Endothelial cell of umbilical vein (primary cell): Measurements from ENCODE around the gene AKAP13. TPM values are rescaled to one million over a fixed set of nuclear protein-coding genes. Genes with fewer than 3 reads are reported as not detected.
A peak's percentile ranks its signal among the peaks of the same experiment; 100 is the strongest.

Source experiments
- BruUV-seq: library from RNA; stranded (reverse); fragments of 400-500 nt; replicated peaks from 2 replicates; lab custom pipeline; 2021; lab: Mats Ljungman, UMichigan
- CTCF ChIA-PET: fragments of 300-600, 350-600 bp; sonication (Branson Sonifier 250); formaldehyde crosslinking; loops from one replicate; lab custom pipeline; 2021; ENCODE audit warnings: antibody characterized with exemption, inconsistent platforms; lab: Charles Lee
- POLR2A ChIA-PET: fragments of 300-600, 350-600 bp; sonication (Branson Sonifier 250); formaldehyde crosslinking; loops from one replicate; lab custom pipeline; 2021; ENCODE audit warnings: antibody characterized with exemption, inconsistent platforms; lab: Charles Lee
- DNase-seq: peaks from one replicate; pipeline ENCODE4 v3.0.0-alpha.2; 2011; ENCODE audit warnings: low read depth, low spot score
- FAIRE-seq: peaks from 2 replicates; lab custom pipeline; 2011; peaks lifted over from hg19 to GRCh38; lab: Jason Lieb, UNC
- H2AFZ ChIP-seq: 2 replicates; pipeline ENCODE4 v1.6.0; 2012; ENCODE audit warnings: low read depth, low read length, control low read depth, inconsistent platforms
- H3K27ac ChIP-seq: 2 replicates; pipeline ENCODE4 v1.5.1; 2011; ENCODE audit warnings: low read depth, mild to moderate bottlenecking, control low read depth, low read length, moderate library complexity; ENCODE audit not compliant: insufficient read depth
- H3K27me3 ChIP-seq, 2 experiments: 2 replicates each; pipeline versions ENCODE4 v1.6.0 to v1.6.1; 2011; ENCODE audit warnings: low read length in 2 of 2, mixed read lengths in 1 of 2; ENCODE audit not compliant: control insufficient read depth in 2 of 2, insufficient read depth in 2 of 2
- H3K36me3 ChIP-seq, 2 experiments: 2 replicates in 1 of 2; 3 replicates in 1 of 2; pipeline ENCODE4 v1.5.1; 2011; ENCODE audit warnings: low read length in 2 of 2, mild to moderate bottlenecking in 1 of 2, moderate library complexity in 1 of 2; ENCODE audit not compliant: control insufficient read depth in 2 of 2, insufficient read depth in 2 of 2; ENCODE audit errors: extremely low read depth in 1 of 2
- H3K4me1 ChIP-seq: 3 replicates; pipeline ENCODE4 v1.5.1; 2011; ENCODE audit warnings: mild to moderate bottlenecking, low read length; ENCODE audit not compliant: control insufficient read depth, insufficient read depth; ENCODE audit errors: extremely low read depth
- H3K4me2 ChIP-seq: 2 replicates; pipeline ENCODE4 v1.6.1; 2011; ENCODE audit warnings: low read length, control low read depth, mixed read lengths; ENCODE audit not compliant: insufficient read depth
- H3K4me3 ChIP-seq, 3 experiments: fragments of 200-600 bp in 1 of 3; sonication (generic), shearing (Covaris generic) in 1 of 3; replicated peaks in 1 of 3; 2 replicates each; pipeline ENCODE4 v1.5.1; 2011 to 2016; ENCODE audit warnings: control low read depth in 3 of 3, low read length in 3 of 3, mild to moderate bottlenecking in 2 of 3, inconsistent platforms in 1 of 3, low read depth in 1 of 3, moderate library complexity in 1 of 3; ENCODE audit not compliant: insufficient read depth in 1 of 3
- H3K79me2 ChIP-seq: 2 replicates; pipeline ENCODE4 v1.6.0; 2012; ENCODE audit warnings: low read length, inconsistent platforms; ENCODE audit not compliant: control insufficient read depth, insufficient read depth
- H3K9ac ChIP-seq: replicated peaks from 2 replicates; pipeline ENCODE3; 2011; ENCODE audit warnings: low read length, control low read depth; ENCODE audit not compliant: insufficient read depth; ENCODE audit errors: extremely low read depth
- H3K9me1 ChIP-seq: replicated peaks from 3 replicates; pipeline ENCODE4 v1.6.0; 2011; ENCODE audit warnings: mild to moderate bottlenecking, low read length; ENCODE audit not compliant: control insufficient read depth, insufficient read depth; ENCODE audit errors: extremely low read depth
- H3K9me3 ChIP-seq: replicated peaks from 2 replicates; pipeline ENCODE4 v1.5.1; 2012; ENCODE audit warnings: low read length, inconsistent platforms; ENCODE audit not compliant: control insufficient read depth, insufficient read depth
- H4K20me1 ChIP-seq: replicated peaks from 2 replicates; pipeline ENCODE3; 2011; ENCODE audit warnings: mild to moderate bottlenecking, low read length; ENCODE audit not compliant: control insufficient read depth, insufficient read depth; ENCODE audit errors: extremely low read depth
- CTCF ChIP-seq, 2 donors: IDR thresholded peaks; 1 replicate in 1 of 2; 2 replicates in 1 of 2; pipeline ENCODE4 v1.5.1; 2011; ENCODE audit warnings: low read length in 2 of 2, mild to moderate bottlenecking in 2 of 2, moderate library complexity in 2 of 2, control low read depth in 1 of 2, inconsistent platforms in 1 of 2, low read depth in 1 of 2; ENCODE audit not compliant: insufficient read depth in 1 of 2; ENCODE audit errors: extremely low read depth in 1 of 2
- EZH2 ChIP-seq: IDR thresholded peaks from 2 replicates; pipeline ENCODE4 v1.6.1; 2012; ENCODE audit warnings: borderline replicate concordance, low read depth, mild to moderate bottlenecking, moderate library complexity, low read length, inconsistent platforms; ENCODE audit not compliant: severe bottlenecking
- FOS ChIP-seq: IDR thresholded peaks from 2 replicates; pipeline ENCODE4 v1.6.1; 2011; ENCODE audit warnings: mild to moderate bottlenecking, low read length, moderate library complexity, borderline replicate concordance; ENCODE audit not compliant: insufficient read depth
- GATA2 ChIP-seq: IDR thresholded peaks from 2 replicates; pipeline ENCODE4 v1.7.0; 2011; ENCODE audit warnings: low read depth, mild to moderate bottlenecking, moderate library complexity, mixed read lengths, low read length; ENCODE audit not compliant: insufficient read length, insufficient read depth
- JUN ChIP-seq: IDR thresholded peaks from 2 replicates; pipeline ENCODE4 v1.6.1; 2011; ENCODE audit warnings: borderline replicate concordance, low read depth; ENCODE audit not compliant: insufficient read length, insufficient read depth
- MAX ChIP-seq: IDR thresholded peaks from 2 replicates; pipeline ENCODE4 v1.6.1; 2011; ENCODE audit not compliant: insufficient read depth, insufficient read length
- MYC ChIP-seq: IDR thresholded peaks from one replicate; pipeline ENCODE4 v1.6.1; 2011; ENCODE audit warnings: mild to moderate bottlenecking, low read depth, low read length
- POLR2A ChIP-seq: IDR thresholded peaks from 2 replicates; pipeline ENCODE4 v1.6.1; 2012; ENCODE audit warnings: low read depth, mild to moderate bottlenecking, control low read depth, low read length
- POLR2AphosphoS5 ChIP-seq: IDR thresholded peaks from 2 replicates; pipeline ENCODE4 v1.6.1; 2012; ENCODE audit warnings: low read depth, mild to moderate bottlenecking, control low read depth, low read length, moderate library complexity; ENCODE audit not compliant: insufficient read depth
- dilution Hi-C: fragments of 300-500 bp; cut with MboI; formaldehyde crosslinking; loops from one replicate; pipeline ENCODE4 v1.15.0; 2019; ENCODE audit warnings: low sequenced_read_pairs; ENCODE audit not compliant: extremely low pct_ligation_motif_present
- intact Hi-C: fragments of 100-400 bp; cut with micrococcal nuclease; formaldehyde crosslinking; loops from one replicate; pipeline ENCODE4 v1.10.0; 2022
- polyA plus RNA-seq, 4 experiments: library from polyadenylated mRNA; depleted of rRNA in 3 of 4; stranded (reverse) in 3 of 4; unstranded in 1 of 4; fragments of >200 nt; gene quantifications; 2 replicates each; pipeline versions ENCODE4 v1.2.1 to v1.2.3, GENCODE V29; 2011 to 2012; ENCODE audit warnings: missing spikeins in 1 of 4
- total RNA-seq: library from RNA; stranded (reverse); gene quantifications from 2 replicates; pipeline ENCODE4 v1.2.3, GENCODE V29; 2021

AKAP13 gene
- total and polyA plus RNA-seq, 2 donors (not counting 3 experiments of a cell fraction or from before 2014, with no cell fraction given) = 22.8 to 87.8 TPM

- peaks cover 23% of the 10 kb centered on the region for H3K4me1 ChIP-seq
- DNase-seq (no peak), FAIRE-seq (no peak)
- no peak overlapping the region for H3K9ac ChIP-seq
- H3K79me2 ChIP-seq = peaks cover 78% of the 10 kb centered on the region
- H2AFZ ChIP-seq = no peak overlapping the region
- no peaks in the 10 kb centered on the region for H3K9me3 ChIP-seq
- TF ChIP-seq JUN (peak; percentile 12), CTCF (IDR thresholded peaks at IDR 0.05; ENCODE audit: extremely low read depth in 1 of 2, insufficient read depth in 1 of 2, low read depth in 1 of 2, low read length in 2 of 2) (no peak)
- POLR2A ChIA-PET = no interaction called here
- dilution Hi-C loops (no loop called here), intact Hi-C loops (no loop called here)
- no TSS peak for BruUV-seq
- H3K4me3 ChIP-seq = no peak overlapping the region
- peaks cover 5% of the 10 kb centered on the region for H4K20me1 ChIP-seq
- H3K27ac ChIP-seq = no peak overlapping the region
- H3K27me3 ChIP-seq = no peaks in the 10 kb centered on the region
- H3K4me2 ChIP-seq = no peak overlapping the region
- CTCF ChIA-PET = interaction anchor here (1.9 kb wide), 1 partner anchor 15 kb away, joined by 9 read pairs; no protein-coding TSS in a partner anchor
- H3K9me1 ChIP-seq = no peaks in the 10 kb centered on the region
- H3K36me3 ChIP-seq = no peaks in the 10 kb centered on the region
Measured at GRCh38 chr15:85419161-85419560, 38.8 kb downstream of the AKAP13 start.

GRCh38 chr15:85421116-85421925, 40.9 kb downstream of the AKAP13 start:
- H3K79me2 ChIP-seq = peaks cover 71% of the 10 kb centered on the region
- no TSS peak for BruUV-seq
- CTCF ChIA-PET = interaction anchor here (0.7 kb wide), 1 partner anchor 11 kb away, joined by 3 read pairs; no protein-coding TSS in a partner anchor
- no peaks in the 10 kb centered on the region for H3K9me1 ChIP-seq
- intact Hi-C loops (no loop called here), dilution Hi-C loops (no loop called here)
- H3K9ac ChIP-seq = no peak overlapping the region
- H3K4me1 ChIP-seq = peaks cover 12% of the 10 kb centered on the region
- no peak for TF ChIP-seq EZH2
- no peak for TF ChIP-seq POLR2A
- no peak for TF ChIP-seq JUN
- TF ChIP-seq CTCF (IDR thresholded peaks at IDR 0.05; ENCODE audit: extremely low read depth in 1 of 2, insufficient read depth in 1 of 2, low read depth in 1 of 2, low read length in 2 of 2) = no peak
- no peak for TF ChIP-seq FOS
- no peak for TF ChIP-seq MAX
- TF ChIP-seq MYC = no peak
- TF ChIP-seq GATA2 = no peak
- no peak for TF ChIP-seq POLR2AphosphoS5
- H3K4me2 ChIP-seq = peak overlapping the region; percentile 54
- H4K20me1 ChIP-seq = peaks cover 11% of the 10 kb centered on the region
- H3K36me3 ChIP-seq = no peaks in the 10 kb centered on the region
- no peak overlapping the region for H3K27ac ChIP-seq
- POLR2A ChIA-PET = no interaction called here
- no peaks in the 10 kb centered on the region for H3K9me3 ChIP-seq
- H3K27me3 ChIP-seq = no peaks in the 10 kb centered on the region
- peak; percentile 26 for DNase-seq
- H2AFZ ChIP-seq = no peak overlapping the region
- FAIRE-seq = peak; percentile 67
- H3K4me3 ChIP-seq = no peak overlapping the region
